ENCODE measurements around the gene CSF2. TPM values are rescaled to one million over a fixed set of nuclear protein-coding genes. Genes with fewer than 3 reads are reported as not detected.
A peak's percentile ranks its signal among the peaks of the same experiment; 100 is the strongest.

The CSF2 gene
- 1,084 and 1,122 TPM in 2 replicates for total RNA-seq

- DNase-seq = no peak
- Mint-ChIP-seq H3K4me3 (peak within 1 kb of the TSS; percentile 80), H3K36me3 (ENCODE audit: low read depth) (peaks cover 33% of the 10 kb centered on the region), H3K27ac (peak within 1 kb of the TSS; percentile 92), H3K9me3 (no peaks in the 10 kb centered on the region), H3K4me1 (peaks cover 81% of the 10 kb centered on the region), H3K27me3 (no peaks in the 10 kb centered on the region)
- intact Hi-C loops (cut with micrococcal nuclease) = loop anchor here (5.0 kb wide), 1 partner anchor 219 kb away; the partner anchor contains the start of gene SLC22A4
Observed at GRCh38 chr5:132073231-132074013, at the start of gene CSF2. Gene CSF2 (plus strand): TSS chr5:132073789. CDS start chr5:132073824, 35 bp downstream.

- no peaks in the 10 kb centered on the region for H3K9me3 Mint-ChIP-seq
- peaks cover 1% of the 10 kb centered on the region for H3K36me3 Mint-ChIP-seq (ENCODE audit: low read depth)
- no peak overlapping the region for H3K27ac Mint-ChIP-seq
- peaks cover 13% of the 10 kb centered on the region for H3K27me3 Mint-ChIP-seq
- DNase-seq = peak; percentile 53
- intact Hi-C loops (cut with micrococcal nuclease) = loop anchor here (5.0 kb wide), 2 partner anchors 613 to 752 kb away; no protein-coding TSS in a partner anchor
- no peak overlapping the region for H3K4me3 Mint-ChIP-seq
- H3K4me1 Mint-ChIP-seq = peaks cover 25% of the 10 kb centered on the region
Observed at GRCh38 chr5:132024117-132024435, 49.5 kb upstream of the CSF2 start.

GRCh38 chr5:132024789-132025402 lies 48.7 kb upstream of the CSF2 start:
- peaks cover 19% of the 10 kb centered on the region for H3K27me3 Mint-ChIP-seq
- no peak overlapping the region for H3K27ac Mint-ChIP-seq
- H3K4me3 Mint-ChIP-seq = no peak overlapping the region
- peaks cover 1% of the 10 kb centered on the region for H3K36me3 Mint-ChIP-seq (ENCODE audit: low read depth)
- intact Hi-C loops (cut with micrococcal nuclease) = loop anchor here (5.0 kb wide), 2 partner anchors 612 to 753 kb away; no protein-coding TSS in a partner anchor
- H3K4me1 Mint-ChIP-seq = peaks cover 20% of the 10 kb centered on the region
- H3K9me3 Mint-ChIP-seq = peaks cover 5% of the 10 kb centered on the region
- DNase-seq = peak; percentile 59

DNA sequence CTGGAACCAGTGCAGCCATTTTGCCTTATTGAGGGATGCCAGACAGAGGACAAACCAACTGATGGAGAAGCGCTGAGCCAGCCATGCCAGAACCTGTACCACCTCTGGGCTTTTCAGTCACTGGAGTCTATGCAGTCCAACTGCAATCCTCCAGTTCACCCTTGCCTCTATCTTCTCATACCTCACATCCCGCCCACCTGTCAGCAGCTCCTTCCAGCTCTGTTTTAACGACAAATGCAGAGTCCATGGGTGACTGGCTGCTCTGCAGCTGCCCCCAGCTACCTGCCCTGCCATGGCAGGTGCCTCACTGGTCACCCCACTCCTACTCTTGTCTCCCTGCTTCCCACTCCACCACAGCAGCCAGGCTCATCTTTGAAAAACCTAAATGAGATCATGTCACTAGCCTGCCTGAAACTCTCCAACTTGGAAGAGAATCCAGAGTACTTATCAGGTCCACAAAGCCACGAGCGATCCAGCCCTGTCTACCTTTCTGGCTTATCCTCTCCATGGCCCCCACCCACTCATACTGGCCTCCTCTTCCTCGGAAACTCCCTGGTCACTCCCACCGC lies 48.1 kb upstream of the CSF2 start:
- H3K27ac Mint-ChIP-seq = no peak overlapping the region
- H3K9me3 Mint-ChIP-seq = peaks cover 11% of the 10 kb centered on the region
- peaks cover 2% of the 10 kb centered on the region for H3K36me3 Mint-ChIP-seq (ENCODE audit: low read depth)
- peak; percentile 60 for DNase-seq
- no peak overlapping the region for H3K4me3 Mint-ChIP-seq
- peaks cover 24% of the 10 kb centered on the region for H3K27me3 Mint-ChIP-seq
- intact Hi-C loops (cut with micrococcal nuclease) = no loop called here
- peaks cover 14% of the 10 kb centered on the region for H3K4me1 Mint-ChIP-seq

DNA sequence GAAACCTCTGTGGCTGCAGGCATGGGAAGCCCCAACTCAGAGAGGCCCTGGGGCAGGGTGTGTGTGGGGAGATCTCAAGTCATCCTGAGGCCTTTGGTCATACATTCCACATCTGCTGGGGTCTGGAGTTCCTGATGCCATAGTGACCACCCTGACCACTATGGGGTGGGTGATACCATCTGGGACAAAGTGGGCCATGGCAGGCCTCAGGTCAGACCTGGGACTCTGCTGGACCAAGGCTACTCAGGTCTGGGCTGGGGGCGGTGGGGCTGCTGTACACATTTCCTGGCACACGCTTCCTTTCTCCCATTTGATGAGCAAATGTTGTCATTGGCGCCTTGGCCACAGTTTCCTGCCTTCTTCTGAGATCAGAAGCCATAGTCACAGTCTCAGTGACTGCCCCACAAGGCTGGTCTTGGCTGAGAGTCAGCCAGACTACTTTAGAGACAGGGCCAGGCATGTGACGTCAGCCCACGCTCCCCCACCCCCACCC lies 47.0 kb upstream of the CSF2 start:
- Mint-ChIP-seq H3K4me3 (peak overlapping the region; percentile 41), H3K27ac (no peak overlapping the region), H3K27me3 (peaks cover 25% of the 10 kb centered on the region), H3K4me1 (peaks cover 6% of the 10 kb centered on the region), H3K36me3 (ENCODE audit: low read depth) (peaks cover 3% of the 10 kb centered on the region), H3K9me3 (peaks cover 12% of the 10 kb centered on the region)
- intact Hi-C loops (cut with micrococcal nuclease) = no loop called here
- peak; percentile 84 for DNase-seq

GRCh38 chr5:132027027-132027426 lies 46.6 kb upstream of the CSF2 start:
- Mint-ChIP-seq H3K36me3 (ENCODE audit: low read depth) (peaks cover 3% of the 10 kb centered on the region), H3K9me3 (peaks cover 12% of the 10 kb centered on the region), H3K4me1 (peaks cover 7% of the 10 kb centered on the region), H3K27me3 (peaks cover 29% of the 10 kb centered on the region), H3K27ac (no peak overlapping the region), H3K4me3 (peak overlapping the region; percentile 41)
- DNase-seq = peak; percentile 67
- intact Hi-C loops (cut with micrococcal nuclease) = no loop called here

DNA sequence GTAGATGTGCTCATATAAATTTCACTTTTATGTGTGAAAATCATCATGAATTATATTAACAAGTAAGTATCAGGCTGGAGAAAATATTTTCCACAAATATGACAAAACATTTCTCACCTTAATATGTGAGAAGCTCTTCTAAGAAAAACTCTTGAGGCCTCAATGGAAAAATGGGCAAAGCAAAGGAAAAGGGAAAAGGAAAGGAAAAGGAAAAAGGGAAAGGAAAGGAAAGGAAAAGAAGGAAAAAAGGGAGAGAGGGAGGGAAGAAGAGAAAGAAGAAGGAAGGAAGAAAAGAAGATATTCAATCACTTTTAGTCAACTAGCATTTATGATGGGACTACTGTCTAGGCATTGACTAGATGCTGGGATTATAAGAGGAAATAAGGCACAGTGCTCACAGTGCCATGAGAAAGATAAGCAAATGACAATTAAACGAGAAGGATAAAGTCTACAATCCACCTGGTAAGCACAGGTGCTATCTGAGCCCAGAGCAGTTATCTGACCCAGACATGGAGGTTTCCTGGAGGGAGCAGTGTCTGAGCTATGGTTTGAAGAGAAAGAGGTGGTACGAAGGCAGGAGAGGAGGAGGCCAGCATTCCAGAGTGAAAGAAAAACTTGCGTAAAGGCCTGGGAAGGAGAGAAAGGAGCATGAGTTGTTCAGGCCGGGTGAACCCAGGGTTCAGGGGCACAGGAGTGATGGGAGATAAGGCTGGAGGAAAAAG lies 43.8 kb upstream of the CSF2 start:
- Mint-ChIP-seq H3K36me3 (ENCODE audit: low read depth) (peaks cover 5% of the 10 kb centered on the region), H3K9me3 (peaks cover 21% of the 10 kb centered on the region), H3K4me3 (no peak overlapping the region), H3K27ac (no peak overlapping the region), H3K27me3 (peaks cover 41% of the 10 kb centered on the region), H3K4me1 (peaks cover 9% of the 10 kb centered on the region)
- no peak for DNase-seq
- intact Hi-C loops (cut with micrococcal nuclease) = no loop called here

DNA sequence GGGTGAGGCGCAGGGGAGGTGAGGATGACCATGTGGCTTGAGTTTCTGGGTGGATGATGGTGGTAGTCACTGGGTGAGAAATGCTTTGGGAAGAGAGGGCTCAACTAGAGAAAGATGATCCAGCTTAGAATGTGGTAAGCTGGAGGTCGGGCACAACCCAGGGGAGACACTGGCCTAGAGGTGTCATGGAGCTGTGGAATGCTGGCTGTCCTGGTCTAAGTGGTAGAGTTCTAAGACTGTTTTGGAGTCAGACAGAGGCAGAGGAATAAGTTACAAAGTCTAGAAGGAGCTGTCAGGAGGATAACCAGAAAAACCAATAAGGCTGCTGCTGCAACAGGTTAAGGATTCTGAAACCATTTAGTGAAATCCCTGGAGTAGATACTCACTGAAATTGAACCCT lies 43.0 kb upstream of the CSF2 start:
- H3K36me3 Mint-ChIP-seq (ENCODE audit: low read depth) = peaks cover 5% of the 10 kb centered on the region
- H3K27ac Mint-ChIP-seq = no peak overlapping the region
- peaks cover 43% of the 10 kb centered on the region for H3K27me3 Mint-ChIP-seq
- intact Hi-C loops (cut with micrococcal nuclease) = no loop called here
- H3K4me3 Mint-ChIP-seq = no peak overlapping the region
- H3K4me1 Mint-ChIP-seq = peaks cover 9% of the 10 kb centered on the region
- peaks cover 21% of the 10 kb centered on the region for H3K9me3 Mint-ChIP-seq
- DNase-seq = no peak

GRCh38 chr5:132032196-132032595 lies 41.4 kb upstream of the CSF2 start:
- H3K4me3 Mint-ChIP-seq = no peak overlapping the region
- no peak overlapping the region for H3K27ac Mint-ChIP-seq
- H3K4me1 Mint-ChIP-seq = peaks cover 10% of the 10 kb centered on the region
- intact Hi-C loops (cut with micrococcal nuclease) = no loop called here
- peaks cover 21% of the 10 kb centered on the region for H3K9me3 Mint-ChIP-seq
- peaks cover 5% of the 10 kb centered on the region for H3K36me3 Mint-ChIP-seq (ENCODE audit: low read depth)
- H3K27me3 Mint-ChIP-seq = peaks cover 51% of the 10 kb centered on the region
- no peak for DNase-seq

GRCh38 chr5:132033122-132033521 lies 40.5 kb upstream of the CSF2 start:
- H3K27ac Mint-ChIP-seq = no peak overlapping the region
- H3K4me1 Mint-ChIP-seq = peaks cover 11% of the 10 kb centered on the region
- no peak for DNase-seq
- peaks cover 5% of the 10 kb centered on the region for H3K36me3 Mint-ChIP-seq (ENCODE audit: low read depth)
- H3K27me3 Mint-ChIP-seq = peaks cover 53% of the 10 kb centered on the region
- peaks cover 24% of the 10 kb centered on the region for H3K9me3 Mint-ChIP-seq
- H3K4me3 Mint-ChIP-seq = no peak overlapping the region
- intact Hi-C loops (cut with micrococcal nuclease) = no loop called here

GRCh38 chr5:132037353-132037752 lies 36.2 kb upstream of the CSF2 start:
- H3K9me3 Mint-ChIP-seq = peaks cover 34% of the 10 kb centered on the region
- no peak for DNase-seq
- H3K4me3 Mint-ChIP-seq = no peak overlapping the region
- H3K27me3 Mint-ChIP-seq = peaks cover 69% of the 10 kb centered on the region
- peaks cover 15% of the 10 kb centered on the region for H3K4me1 Mint-ChIP-seq
- H3K27ac Mint-ChIP-seq = no peak overlapping the region
- peaks cover 6% of the 10 kb centered on the region for H3K36me3 Mint-ChIP-seq (ENCODE audit: low read depth)
- intact Hi-C loops (cut with micrococcal nuclease) = no loop called here

DNA sequence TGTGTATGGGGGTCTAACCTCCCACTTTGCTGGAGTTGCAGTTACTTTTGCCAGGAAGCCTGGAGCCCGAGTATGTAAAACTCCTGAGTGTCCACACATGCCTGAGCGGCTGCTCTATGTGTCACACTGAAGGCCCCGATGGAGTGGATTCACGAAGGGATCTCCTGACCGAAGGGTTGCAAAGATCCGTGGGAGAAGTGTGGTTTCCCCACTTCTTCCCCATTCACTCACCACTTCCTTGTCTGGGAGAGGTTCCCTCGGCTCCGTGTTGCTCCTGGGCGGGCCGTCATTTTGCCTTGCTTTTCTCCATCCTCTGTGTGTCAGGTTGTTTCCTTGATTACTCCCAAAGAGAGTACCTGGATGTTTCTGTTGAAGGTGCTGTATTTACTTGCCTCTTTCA lies 29.4 kb upstream of the CSF2 start:
- H3K27me3 Mint-ChIP-seq = peaks cover 40% of the 10 kb centered on the region
- intact Hi-C loops (cut with micrococcal nuclease) = no loop called here
- H3K36me3 Mint-ChIP-seq (ENCODE audit: low read depth) = peaks cover 2% of the 10 kb centered on the region
- no peak for DNase-seq
- H3K4me3 Mint-ChIP-seq = no peak overlapping the region
- peaks cover 20% of the 10 kb centered on the region for H3K9me3 Mint-ChIP-seq
- peaks cover 10% of the 10 kb centered on the region for H3K4me1 Mint-ChIP-seq
- H3K27ac Mint-ChIP-seq = no peak overlapping the region

- H3K4me3 Mint-ChIP-seq = no peak overlapping the region
- H3K27ac Mint-ChIP-seq = no peak overlapping the region
- H3K36me3 Mint-ChIP-seq (ENCODE audit: low read depth) = no peaks in the 10 kb centered on the region
- H3K9me3 Mint-ChIP-seq = peaks cover 4% of the 10 kb centered on the region
- H3K27me3 Mint-ChIP-seq = peaks cover 27% of the 10 kb centered on the region
- H3K4me1 Mint-ChIP-seq = peaks cover 2% of the 10 kb centered on the region
- no peak for DNase-seq
- intact Hi-C loops (cut with micrococcal nuclease) = no loop called here
Observed at GRCh38 chr5:132046880-132047299, 26.7 kb upstream of the CSF2 start.
